ENCODE measurements around the gene SUMF1. TPM values are rescaled to one million over a fixed set of nuclear protein-coding genes. Genes with fewer than 3 reads are reported as not detected.

The SUMF1 gene
- total RNA-seq, 1 experiment from 2014 or later: 26.6 TPM

DNA sequence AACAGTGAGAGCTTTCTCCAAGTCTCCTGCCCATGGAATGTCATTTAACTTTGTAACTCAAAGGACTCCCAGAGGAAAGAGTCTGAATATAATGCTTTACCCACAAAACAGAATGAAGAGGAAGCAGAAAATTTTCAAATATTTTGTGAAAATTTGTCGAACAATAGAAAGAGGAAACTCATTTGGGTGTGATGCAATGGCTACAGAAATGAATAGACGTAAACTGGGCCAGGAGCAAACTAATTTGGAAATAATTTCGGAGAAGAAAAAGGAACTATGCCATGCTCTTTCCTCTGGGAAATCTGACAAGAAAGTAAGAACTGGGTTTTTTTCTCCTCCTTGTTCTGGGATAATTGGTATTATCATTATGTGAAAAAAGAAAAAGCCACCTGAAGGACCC lies 11.2 kb upstream of the SUMF1 start (continued):
- TF ChIP-seq, protein P1, sequence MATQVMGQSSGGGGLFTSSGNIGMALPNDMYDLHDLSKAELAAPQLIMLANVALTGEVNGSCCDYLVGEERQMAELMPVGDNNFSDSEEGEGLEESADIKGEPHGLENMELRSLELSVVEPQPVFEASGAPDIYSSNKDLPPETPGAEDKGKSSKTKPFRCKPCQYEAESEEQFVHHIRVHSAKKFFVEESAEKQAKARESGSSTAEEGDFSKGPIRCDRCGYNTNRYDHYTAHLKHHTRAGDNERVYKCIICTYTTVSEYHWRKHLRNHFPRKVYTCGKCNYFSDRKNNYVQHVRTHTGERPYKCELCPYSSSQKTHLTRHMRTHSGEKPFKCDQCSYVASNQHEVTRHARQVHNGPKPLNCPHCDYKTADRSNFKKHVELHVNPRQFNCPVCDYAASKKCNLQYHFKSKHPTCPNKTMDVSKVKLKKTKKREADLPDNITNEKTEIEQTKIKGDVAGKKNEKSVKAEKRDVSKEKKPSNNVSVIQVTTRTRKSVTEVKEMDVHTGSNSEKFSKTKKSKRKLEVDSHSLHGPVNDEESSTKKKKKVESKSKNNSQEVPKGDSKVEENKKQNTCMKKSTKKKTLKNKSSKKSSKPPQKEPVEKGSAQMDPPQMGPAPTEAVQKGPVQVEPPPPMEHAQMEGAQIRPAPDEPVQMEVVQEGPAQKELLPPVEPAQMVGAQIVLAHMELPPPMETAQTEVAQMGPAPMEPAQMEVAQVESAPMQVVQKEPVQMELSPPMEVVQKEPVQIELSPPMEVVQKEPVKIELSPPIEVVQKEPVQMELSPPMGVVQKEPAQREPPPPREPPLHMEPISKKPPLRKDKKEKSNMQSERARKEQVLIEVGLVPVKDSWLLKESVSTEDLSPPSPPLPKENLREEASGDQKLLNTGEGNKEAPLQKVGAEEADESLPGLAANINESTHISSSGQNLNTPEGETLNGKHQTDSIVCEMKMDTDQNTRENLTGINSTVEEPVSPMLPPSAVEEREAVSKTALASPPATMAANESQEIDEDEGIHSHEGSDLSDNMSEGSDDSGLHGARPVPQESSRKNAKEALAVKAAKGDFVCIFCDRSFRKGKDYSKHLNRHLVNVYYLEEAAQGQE (IDR thresholded peaks at IDR 0.05; ENCODE audit: low read depth): no peak
- no peak for TF ChIP-seq SP1 (IDR thresholded peaks at IDR 0.05; ENCODE audit: low read depth)
- TF ChIP-seq CBX3 (IDR thresholded peaks at IDR 0.05; ENCODE audit: low read depth): no peak
- no peak for TF ChIP-seq RAD21 (IDR thresholded peaks at IDR 0.05; ENCODE audit: low read depth)
- TF ChIP-seq ZFX (IDR thresholded peaks at IDR 0.05): no peak
- TF ChIP-seq FOSL1 (IDR thresholded peaks at IDR 0.05; ENCODE audit: low read depth): no peak
- no peak for TF ChIP-seq ZNF274 (IDR thresholded peaks at IDR 0.05; ENCODE audit: low read depth, low read length)

DNA sequence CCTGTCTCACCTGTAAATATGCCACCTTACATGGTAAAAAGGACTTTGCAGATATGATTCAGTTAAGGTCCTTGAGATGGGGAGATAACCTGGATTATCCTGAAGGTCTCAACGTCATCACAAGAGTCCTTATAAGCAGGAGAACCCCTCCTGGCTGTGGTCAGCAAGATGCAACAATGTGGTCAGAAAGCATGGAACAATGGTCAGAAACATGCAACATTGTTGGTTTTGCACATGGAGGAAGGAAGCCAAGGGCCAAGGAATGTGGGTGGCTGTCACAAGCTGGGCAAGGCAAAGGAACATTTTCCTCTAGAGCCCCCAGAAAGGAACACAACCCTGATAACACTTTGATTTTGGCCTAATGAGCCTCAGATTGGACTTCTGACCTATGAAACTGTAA lies 9.4 kb upstream of the SUMF1 start:
- Histone ChIP-seq H4K20me1 (ENCODE audit: insufficient read depth) (no peaks in the 10 kb centered on the region), H3K79me2 (ENCODE audit: insufficient read depth, low read length) (no peaks in the 10 kb centered on the region), H3K4me2 (ENCODE audit: low read length) (no peak overlapping the region), H3K4me1 (ENCODE audit: control insufficient read depth in 1 of 2, insufficient read depth in 2 of 2, low read length in 2 of 2) (peaks cover 7 to 9% of the 10 kb centered on the region in 2 experiments; a peak in 3 of 4 replicates), H3K9me2 (ENCODE audit: insufficient read depth) (no peaks in the 10 kb centered on the region), H2AFZ (ENCODE audit: low read depth, low read length, poor library complexity, severe bottlenecking) (no peak overlapping the region), H3K9ac (ENCODE audit: low read length) (no peak overlapping the region), H3K27me3 (ENCODE audit: insufficient read depth, low read length) (peaks cover 29% of the 10 kb centered on the region), H3K36me3 (ENCODE audit: control insufficient read depth in 1 of 2, insufficient read depth in 2 of 2, low read length in 2 of 2) (no peaks in the 10 kb centered on the region), H3K9me3 (ENCODE audit: control insufficient read depth in 1 of 2, insufficient read depth in 1 of 2, low read depth in 1 of 2, low read length in 2 of 2) (no peaks in the 10 kb centered on the region), H3K4me3 (replicated peaks in 1 of 2; ENCODE audit: low read depth in 1 of 2, low read length in 2 of 2) (no peak overlapping the region), H3K27ac (ENCODE audit: low read depth, low read length) (no peak overlapping the region)
- intact Hi-C loops (cut with micrococcal nuclease): no loop called here
- ChIA-PET CTCF (no interaction called here), RAD21 (ENCODE audit: low non-redundant PET in 1 of 2, low total read pairs in 2 of 2, uncharacterized antibody in 2 of 2, unreplicated experiment in 2 of 2) (no interaction called here), POLR2A (interaction anchor here (0.8 kb wide), 1 partner anchor 9 kb away, joined by 3 read pairs; the partner anchor contains the start of gene SUMF1)
- no TSS peak for BruUV-seq (replicated peaks)
- ATAC-seq (no peak), DNase-seq (ENCODE audit: low read depth, low spot score) (no peak)
- TF ChIP-seq, protein P2, sequence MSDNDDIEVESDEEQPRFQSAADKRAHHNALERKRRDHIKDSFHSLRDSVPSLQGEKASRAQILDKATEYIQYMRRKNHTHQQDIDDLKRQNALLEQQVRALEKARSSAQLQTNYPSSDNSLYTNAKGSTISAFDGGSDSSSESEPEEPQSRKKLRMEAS (IDR thresholded peaks at IDR 0.05): no peak
- TF ChIP-seq FOSL1 (IDR thresholded peaks at IDR 0.05; ENCODE audit: low read depth): no peak
- TF ChIP-seq YY1 (IDR thresholded peaks at IDR 0.05; ENCODE audit: extremely low read depth, insufficient replicate concordance, low read depth, low read length): no peak
- no peak for TF ChIP-seq SRF (IDR thresholded peaks at IDR 0.05; ENCODE audit: low read depth)
- no peak for TF ChIP-seq SIN3A (IDR thresholded peaks at IDR 0.05; ENCODE audit: low read depth)
- TF ChIP-seq EZH2phosphoT487 (IDR thresholded peaks at IDR 0.05; ENCODE audit: borderline replicate concordance): no peak
- no peak for TF ChIP-seq TCF7L2 (IDR thresholded peaks at IDR 0.05; ENCODE audit: borderline replicate concordance, extremely low read depth, insufficient read depth, insufficient read length)
- TF ChIP-seq ZNF274 (IDR thresholded peaks at IDR 0.05; ENCODE audit: low read depth, low read length): no peak
- no peak for TF ChIP-seq ZFX (IDR thresholded peaks at IDR 0.05)
- TF ChIP-seq CEBPB (IDR thresholded peaks at IDR 0.05; ENCODE audit: low read depth): no peak
- no peak for TF ChIP-seq POLR2AphosphoS5 (IDR thresholded peaks at IDR 0.05; ENCODE audit: low read depth, low read length)
- TF ChIP-seq EZH2 (IDR thresholded peaks at IDR 0.05): no peak
- TF ChIP-seq EGR1 (IDR thresholded peaks at IDR 0.05; ENCODE audit: low read depth): no peak
- no peak for TF ChIP-seq JUND (IDR thresholded peaks at IDR 0.05)
- no peak for TF ChIP-seq RAD21 (IDR thresholded peaks at IDR 0.05; ENCODE audit: low read depth)
- TF ChIP-seq, protein P3, sequence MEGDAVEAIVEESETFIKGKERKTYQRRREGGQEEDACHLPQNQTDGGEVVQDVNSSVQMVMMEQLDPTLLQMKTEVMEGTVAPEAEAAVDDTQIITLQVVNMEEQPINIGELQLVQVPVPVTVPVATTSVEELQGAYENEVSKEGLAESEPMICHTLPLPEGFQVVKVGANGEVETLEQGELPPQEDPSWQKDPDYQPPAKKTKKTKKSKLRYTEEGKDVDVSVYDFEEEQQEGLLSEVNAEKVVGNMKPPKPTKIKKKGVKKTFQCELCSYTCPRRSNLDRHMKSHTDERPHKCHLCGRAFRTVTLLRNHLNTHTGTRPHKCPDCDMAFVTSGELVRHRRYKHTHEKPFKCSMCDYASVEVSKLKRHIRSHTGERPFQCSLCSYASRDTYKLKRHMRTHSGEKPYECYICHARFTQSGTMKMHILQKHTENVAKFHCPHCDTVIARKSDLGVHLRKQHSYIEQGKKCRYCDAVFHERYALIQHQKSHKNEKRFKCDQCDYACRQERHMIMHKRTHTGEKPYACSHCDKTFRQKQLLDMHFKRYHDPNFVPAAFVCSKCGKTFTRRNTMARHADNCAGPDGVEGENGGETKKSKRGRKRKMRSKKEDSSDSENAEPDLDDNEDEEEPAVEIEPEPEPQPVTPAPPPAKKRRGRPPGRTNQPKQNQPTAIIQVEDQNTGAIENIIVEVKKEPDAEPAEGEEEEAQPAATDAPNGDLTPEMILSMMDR (IDR thresholded peaks at IDR 0.05 in 2 of 3, conservative IDR thresholded peaks at IDR 0.05 in 1 of 3; ENCODE audit: borderline replicate concordance in 1 of 3, insufficient read depth in 1 of 3, low read depth in 2 of 3, low read length in 2 of 3): no peak
